ENCODE results near the gene NUP210.

NUP210 gene

DNA sequence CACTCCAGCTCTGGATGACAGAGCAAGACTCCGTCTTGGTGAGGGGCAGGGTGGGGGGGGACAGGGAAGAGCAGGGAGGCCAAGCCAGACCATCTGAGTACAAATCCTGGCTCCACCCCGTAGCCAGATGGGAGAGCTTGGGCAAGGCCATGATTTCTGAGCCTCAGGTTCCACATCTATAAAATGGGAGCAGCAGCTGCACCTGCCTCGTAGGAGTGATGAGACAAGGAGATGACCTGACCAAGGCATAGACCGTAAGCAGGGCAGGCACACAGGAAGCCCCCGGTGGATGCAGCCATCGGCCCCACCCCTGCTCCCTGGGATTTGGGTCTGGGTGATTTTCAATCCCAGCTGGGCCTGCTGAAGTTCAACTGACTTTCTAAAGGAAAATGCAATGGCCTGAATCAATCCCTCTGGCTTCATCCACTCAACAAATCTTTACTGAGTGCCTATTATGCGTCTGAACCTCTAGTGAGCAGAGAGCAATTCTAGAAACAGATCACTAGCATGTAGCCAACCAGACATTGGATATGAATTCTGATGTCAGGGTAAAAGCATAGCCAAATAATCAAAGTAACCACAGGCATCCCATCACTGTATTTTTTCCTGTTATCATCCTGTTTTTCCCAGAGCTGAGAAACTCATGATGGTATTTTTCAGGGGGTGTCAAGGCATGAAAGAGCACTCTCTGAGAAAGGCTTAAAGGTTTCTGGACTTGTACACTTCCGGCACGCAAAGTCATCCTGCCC lies 141.2 kb downstream of the NUP210 start:
- no peak overlapping the region for H3K4me3 ChIP-seq (ENCODE audit: low read length)

DNA sequence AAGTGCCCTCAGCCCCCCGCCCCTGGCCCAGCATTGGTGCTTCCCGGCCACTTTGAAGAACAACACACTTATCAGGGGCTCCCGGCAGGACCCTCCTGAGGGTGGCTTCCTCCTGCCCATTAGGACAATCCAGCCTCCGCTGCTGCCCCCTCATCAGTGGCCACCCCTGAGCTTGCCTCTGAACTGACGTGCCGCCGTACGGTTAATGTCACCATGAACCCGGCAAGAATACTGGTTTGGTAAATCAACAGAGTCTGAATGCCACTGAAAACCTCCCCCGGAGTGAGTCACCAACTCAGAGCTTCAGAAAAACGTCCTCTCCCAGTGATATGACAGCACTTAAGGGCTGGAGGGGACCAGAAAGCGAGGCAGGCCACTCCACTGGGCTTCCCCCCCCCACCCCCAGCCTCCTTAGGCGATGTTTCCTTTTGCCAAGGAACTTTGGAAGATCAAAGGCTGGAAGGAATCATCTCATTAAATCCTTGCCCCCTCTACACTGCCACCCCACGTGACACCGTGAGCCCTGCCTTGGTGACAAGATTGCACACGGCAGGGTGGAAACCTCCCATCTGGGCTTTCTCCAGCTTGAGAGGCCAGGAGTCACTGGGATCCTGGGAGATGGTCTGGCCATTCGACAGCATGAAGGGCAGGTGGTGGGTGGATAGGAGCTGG lies 142.1 kb downstream of the NUP210 start:
- no peak overlapping the region for H3K4me3 ChIP-seq (ENCODE audit: low read length)
- DNase-seq (ENCODE audit: low read depth) = no peak
- TF ChIP-seq, protein P1, sequence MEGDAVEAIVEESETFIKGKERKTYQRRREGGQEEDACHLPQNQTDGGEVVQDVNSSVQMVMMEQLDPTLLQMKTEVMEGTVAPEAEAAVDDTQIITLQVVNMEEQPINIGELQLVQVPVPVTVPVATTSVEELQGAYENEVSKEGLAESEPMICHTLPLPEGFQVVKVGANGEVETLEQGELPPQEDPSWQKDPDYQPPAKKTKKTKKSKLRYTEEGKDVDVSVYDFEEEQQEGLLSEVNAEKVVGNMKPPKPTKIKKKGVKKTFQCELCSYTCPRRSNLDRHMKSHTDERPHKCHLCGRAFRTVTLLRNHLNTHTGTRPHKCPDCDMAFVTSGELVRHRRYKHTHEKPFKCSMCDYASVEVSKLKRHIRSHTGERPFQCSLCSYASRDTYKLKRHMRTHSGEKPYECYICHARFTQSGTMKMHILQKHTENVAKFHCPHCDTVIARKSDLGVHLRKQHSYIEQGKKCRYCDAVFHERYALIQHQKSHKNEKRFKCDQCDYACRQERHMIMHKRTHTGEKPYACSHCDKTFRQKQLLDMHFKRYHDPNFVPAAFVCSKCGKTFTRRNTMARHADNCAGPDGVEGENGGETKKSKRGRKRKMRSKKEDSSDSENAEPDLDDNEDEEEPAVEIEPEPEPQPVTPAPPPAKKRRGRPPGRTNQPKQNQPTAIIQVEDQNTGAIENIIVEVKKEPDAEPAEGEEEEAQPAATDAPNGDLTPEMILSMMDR (conservative IDR thresholded peaks at IDR 0.05; ENCODE audit: low read length) = no peak

More for the DNA sequence above, 141.2 kb downstream of the NUP210 start:
- TF ChIP-seq, protein P1 (conservative IDR thresholded peaks at IDR 0.05; ENCODE audit: low read length) = no peak
- no peak for DNase-seq (ENCODE audit: low read depth)

DNA sequence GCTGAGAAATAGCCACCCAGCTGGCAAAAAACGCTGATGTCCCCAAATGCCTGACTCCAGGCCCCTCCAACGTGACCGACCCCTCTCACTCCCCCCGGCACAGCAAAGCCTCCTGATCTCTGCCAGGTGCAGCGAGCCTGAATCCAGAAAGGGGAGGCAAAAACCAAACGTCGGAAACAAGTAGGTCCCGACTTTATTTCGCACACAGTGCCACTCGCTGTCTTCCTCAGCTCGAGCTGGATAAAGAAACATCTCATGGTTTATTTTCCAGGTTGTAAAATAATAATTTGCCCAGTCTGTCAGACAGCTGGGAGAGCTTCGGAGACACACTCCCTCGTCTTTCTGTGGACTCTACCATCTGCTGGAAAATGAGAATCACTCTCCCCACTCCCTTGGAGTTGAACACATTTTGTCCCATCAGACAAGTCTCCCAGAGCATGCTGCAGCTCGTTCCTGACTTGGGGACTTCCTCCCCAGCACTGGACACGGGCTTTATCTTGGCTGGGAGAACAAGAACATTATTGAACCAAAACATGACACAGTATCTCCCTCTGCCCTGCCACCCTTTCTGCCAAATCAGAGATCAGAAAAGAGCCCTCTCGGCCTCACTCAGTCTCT lies 142.8 kb downstream of the NUP210 start:
- no peak overlapping the region for H3K4me3 ChIP-seq (ENCODE audit: low read length)
- no peak for DNase-seq (ENCODE audit: low read depth)
- TF ChIP-seq, protein P1 (conservative IDR thresholded peaks at IDR 0.05; ENCODE audit: low read length) = no peak

DNA sequence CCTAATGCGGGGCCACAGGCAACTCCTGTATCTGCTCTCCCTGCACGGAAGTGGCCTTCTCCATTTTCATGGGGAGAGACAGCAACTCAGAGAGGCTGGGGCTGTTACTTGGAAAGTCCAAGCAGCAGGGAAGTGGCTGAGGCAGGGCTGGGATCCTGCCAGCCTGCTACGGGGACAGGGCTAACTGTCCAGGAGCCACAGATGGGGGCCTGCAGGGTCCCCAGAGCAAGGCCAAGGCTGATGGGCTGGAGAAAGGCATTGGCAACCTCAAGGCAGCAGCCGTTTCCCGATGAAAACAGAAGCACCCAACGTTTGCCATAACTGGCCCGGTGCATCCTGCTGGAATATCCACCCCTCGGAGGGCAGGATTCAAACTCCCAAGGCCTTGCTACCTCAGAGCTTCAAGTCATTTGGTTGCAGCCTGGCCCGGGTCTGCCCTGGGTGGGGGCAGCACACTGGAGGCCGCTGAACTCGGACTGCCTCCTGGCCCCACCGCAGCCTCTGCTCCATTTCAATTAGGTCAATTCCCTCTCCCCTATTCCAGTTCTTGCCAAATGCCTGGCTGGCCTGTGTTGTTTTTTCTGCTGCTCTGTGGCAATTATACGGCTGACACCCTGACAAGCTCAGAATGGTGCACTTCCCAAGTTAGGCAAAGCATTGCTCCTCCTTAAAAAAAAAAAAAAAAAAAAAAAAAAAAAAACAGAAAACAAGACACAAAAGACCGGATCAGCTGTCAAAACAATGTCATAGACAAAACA lies 143.5 kb downstream of the NUP210 start:
- TF ChIP-seq, protein P1 (conservative IDR thresholded peaks at IDR 0.05; ENCODE audit: low read length) = no peak
- no peak for DNase-seq (ENCODE audit: low read depth)
- H3K4me3 ChIP-seq (ENCODE audit: low read length) = no peak overlapping the region

DNA sequence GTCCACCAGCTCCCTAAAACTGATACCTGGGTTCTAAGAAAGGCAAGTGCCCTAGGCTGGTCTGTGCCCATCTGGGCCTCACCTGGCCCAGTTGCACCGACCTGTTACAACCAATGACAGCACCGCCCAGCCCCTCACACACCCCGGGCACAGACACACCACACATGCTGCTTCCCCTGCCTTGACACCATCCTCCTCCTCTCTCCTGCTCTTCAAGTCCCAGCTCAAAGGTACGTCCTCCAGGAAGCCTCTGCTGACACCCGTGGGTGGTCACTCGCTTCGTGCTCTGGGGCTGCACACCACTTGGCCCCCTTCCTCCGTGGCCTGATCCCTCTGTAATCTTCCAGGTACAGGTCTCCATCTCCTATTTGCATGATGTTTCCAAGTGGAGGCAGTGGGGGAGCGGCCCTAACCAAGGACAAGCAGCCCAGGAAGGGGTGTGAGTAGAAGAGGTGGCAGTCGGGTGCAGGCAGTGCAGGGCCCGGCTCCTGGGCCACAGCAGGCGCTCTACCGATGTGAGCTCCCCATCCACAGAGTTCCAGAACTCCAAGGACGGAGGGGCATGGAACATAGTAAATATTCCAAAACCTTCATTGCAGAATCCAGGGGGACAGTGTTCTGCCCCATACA lies 144.6 kb downstream of the NUP210 start:
- no peak overlapping the region for H3K4me3 ChIP-seq (ENCODE audit: low read length)
- TF ChIP-seq, protein P1 (conservative IDR thresholded peaks at IDR 0.05; ENCODE audit: low read length) = no peak
- DNase-seq (ENCODE audit: low read depth) = no peak

DNA sequence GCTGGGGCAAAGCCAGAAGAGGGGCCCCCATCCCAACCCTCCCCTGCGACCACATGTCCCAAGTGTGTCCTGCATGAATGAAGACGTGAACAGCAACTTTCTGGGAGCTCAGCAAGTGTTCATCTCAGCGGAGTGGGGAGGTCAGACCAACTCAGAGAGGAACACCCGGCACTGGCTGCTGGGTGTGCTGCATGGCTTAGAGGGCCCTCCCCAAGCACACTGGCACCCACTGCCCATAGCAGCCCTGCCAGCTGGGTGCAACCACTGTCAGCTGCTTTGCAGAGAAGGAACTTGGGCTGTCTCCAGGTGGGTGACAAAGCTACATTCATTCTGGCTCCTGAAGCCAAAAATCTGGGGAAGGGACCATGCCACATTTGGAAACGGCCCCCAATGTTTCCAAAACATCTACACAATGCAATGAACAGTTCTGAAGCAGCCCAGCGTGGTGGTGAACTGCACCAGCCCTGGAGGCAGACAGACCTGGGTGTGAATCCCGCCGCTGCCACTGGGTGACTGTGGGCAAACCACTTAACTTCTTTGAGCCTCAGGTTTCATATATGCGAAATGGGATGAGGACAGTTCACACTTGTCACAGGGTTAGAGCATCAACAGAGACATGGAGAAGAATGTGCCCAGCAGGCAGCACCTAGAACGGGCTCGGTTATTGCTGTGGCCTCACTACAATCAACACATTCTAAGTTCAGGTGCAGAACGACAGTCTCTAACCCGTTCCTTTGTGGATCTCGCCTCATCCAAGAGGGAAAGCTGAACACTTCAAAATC lies 145.4 kb downstream of the NUP210 start:
- TF ChIP-seq, protein P1 (conservative IDR thresholded peaks at IDR 0.05; ENCODE audit: low read length) = no peak
- DNase-seq (ENCODE audit: low read depth) = no peak
- H3K4me3 ChIP-seq (ENCODE audit: low read length) = no peak overlapping the region

Measured in AG10803 (cell line).